Measurements from ENCODE around the gene HJURP.

Gene HJURP

DNA sequence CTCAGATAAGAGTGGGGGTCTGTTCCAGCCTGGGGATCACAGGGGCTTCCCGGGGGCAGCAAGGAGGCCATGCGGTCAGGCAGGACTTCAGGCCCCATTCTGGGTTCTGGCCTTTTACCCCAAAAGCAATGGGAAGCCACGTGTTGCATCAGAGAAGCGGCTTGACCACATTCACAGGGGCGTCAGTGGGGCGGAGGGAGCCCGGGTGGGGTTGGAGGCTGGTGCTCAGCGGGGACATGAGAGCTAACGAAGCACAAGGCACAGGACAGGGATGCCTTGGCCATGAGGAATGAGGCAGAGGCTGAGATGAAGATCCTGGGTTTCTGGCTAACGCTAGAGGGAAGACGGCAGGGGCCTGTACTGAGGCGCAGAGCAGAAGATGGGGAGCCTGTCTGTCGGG, 6.1 kb downstream of the HJURP start:
- DNase-seq (ENCODE audit: low read depth, low spot score) = no peak

DNA sequence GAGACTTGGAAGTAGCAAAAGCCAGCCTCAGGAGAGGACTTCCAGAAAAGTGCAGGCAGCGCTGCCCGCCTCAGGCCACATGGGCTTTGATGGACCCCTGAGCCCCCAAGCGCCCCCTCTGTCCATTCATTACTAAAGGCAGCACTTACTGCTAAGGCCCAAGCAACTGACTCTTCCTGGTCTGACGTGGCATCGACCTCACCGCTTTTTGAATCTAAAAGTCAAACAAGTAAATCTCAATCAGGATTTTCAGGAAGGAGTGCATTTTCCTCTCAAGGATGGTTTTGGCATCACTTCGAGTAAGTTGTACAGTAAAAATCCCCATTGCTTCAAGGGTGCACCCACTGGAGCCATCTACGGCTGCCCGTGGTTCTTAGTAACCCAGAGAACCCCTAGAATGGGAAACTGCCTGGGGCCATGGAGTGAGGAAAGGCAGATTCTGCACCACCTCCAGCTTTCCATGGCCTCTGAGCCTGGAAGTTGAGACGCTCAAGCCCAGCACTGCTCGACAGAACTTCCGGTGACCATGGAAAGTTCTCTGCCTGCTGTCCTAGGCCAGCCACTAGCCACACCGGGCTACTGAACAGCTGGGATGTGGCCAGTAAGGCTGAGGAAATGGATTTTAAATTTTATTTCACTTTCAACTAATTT, 7.0 kb downstream of the HJURP start:
- no peak for DNase-seq (ENCODE audit: low read depth, low spot score)

DNA sequence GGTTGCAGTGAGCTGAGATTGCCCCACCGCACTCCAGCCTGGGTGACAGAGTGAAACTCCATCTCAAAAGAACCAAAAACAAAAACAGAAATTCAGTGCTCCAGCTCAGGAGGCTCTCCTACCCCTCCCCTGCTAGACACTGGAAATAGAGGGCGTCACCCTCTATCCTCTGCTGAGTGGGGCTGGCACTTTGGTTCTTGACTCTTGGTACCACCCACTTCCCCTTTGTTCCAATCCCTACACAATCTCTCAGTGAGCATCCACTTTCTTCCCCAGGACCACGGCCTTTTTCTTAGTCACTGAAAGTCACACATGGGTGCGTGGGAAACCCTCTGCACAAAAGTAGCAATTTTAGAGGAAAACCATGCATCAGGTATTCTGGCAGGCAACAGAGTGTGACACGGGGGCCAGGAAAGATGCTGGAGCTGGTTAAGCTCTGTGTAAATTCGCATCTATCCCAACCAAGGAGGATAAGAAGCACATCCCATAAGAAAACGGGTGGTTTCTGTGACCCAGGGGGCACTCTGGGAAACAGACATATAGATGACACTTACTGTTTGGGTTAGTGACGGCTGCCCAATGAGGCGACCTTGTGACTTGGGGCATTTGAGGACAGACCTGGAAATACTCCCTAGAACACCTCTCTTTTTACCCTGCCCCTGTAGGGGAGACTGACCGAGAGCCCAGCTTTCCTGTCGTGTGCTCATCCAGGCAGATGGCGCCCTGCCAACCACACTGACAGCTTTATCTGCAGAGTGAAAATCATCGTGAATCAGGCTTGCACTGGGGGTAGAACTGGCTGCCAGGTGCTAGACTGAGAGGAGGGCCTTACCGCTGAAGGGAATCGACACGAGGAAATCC, 7.7 kb downstream of the HJURP start:
- no peak for DNase-seq (ENCODE audit: low read depth, low spot score)

DNA sequence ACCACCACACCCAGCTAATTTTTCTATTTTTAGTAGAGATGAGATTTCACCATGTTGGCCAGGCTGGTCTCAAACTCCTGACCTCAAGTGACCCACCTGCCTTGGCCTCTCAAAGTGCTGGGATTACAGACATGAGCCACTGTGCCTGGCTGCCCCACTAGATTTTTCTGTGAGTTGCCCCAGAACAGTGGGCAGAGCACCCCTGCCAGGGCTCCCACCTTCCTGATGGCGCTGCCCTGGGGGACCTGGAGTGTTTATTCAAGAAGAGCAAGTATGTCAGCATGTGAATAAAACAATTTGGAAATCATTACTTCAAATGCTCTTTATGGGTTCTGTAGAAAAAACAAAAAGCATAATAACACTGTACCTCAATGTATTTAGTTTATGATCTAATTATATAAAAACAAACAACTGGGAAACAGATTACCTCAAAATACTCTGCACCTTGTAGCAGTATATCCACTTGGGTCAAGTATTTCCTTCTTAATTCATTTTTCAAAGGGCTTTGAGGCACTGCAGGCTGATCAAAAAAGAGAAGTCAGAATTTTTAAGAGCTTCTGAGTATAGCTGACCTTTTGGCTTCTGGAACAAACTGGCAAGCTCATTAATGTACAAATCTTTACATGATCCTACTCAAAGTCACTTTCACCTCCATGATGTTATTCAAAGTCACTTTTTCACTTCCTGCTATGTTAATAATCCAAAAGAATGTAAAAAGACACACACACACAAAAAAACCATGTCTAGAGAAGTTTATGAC, 8.9 kb downstream of the HJURP start:
- no peak for DNase-seq (ENCODE audit: low read depth, low spot score)

DNA sequence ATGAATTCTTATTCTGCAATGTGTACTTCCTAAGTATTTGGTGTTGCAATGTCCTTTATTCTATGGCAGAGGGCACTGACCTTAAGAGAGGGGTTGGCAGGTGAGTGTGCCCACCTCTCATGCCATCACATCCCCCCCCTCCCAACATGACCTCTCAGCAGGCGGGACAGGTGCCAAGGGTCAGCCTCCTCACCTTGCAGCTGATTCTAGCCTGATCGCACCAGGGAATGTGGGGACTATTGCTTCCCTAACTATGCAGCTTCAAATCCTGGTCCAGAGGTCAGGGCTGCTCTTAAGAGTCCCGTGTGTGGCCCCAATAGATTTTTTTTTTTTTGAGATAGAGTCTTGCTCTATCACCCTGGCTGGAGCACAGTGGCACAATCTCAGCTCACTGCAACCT, 9.5 kb downstream of the HJURP start:
- DNase-seq (ENCODE audit: low read depth, low spot score) = no peak

DNA sequence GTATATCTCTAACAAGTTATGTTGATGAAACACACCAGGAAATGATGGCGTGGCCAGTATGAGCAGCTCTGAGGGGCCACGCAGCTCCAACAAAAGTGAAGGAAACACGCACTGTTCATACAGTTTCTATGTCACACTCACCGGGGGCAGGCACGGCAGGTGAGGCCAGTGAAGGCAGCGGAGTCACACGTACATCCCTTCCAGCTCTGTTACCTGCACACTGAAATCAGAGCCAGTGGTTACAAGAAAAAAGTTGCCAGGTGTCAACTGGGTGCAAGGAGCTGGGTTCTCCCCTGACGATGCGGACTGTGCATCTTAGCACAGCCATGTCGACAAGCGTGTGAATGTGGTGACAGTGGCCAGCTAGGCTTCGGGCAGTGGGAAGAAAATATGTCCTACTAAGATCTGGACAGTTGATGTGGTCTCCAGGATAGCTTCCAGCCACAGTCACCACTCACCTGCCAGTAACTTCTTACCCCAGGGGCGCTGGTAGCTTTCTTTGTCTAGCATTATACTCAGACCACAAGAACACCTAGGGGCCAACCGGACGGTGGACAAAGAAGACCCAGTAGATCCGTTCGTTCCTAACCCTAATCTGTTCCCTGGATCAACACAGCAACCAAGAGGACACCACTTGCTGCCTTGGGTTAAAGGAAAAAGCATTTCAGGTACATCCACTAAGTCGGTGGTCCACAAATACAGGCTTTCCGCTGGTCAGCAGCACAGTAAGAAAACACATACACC, 10.1 kb downstream of the HJURP start:
- no peak for DNase-seq (ENCODE audit: low read depth, low spot score)

DNA sequence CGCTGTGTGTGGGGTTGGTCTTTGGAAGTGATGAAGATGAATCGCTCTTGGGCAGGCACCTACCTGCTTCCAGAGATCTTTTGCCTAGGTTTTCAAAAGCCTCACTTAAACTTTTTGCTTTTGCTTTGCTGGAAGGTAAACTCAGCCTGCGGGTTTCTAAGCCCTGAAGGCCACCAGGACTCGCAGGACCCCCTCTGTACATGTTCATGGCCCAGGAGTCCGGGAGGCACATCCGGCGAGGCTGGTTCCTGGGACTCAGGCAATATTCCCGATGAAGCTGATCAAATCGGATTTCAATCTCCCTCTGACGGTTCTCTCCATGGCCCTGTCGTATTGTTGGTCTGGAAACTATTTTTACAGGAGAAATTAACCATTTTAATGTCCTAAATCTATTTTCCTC, 13.2 kb downstream of the HJURP start:
- DNase-seq (ENCODE audit: low read depth, low spot score) = no peak

DNA sequence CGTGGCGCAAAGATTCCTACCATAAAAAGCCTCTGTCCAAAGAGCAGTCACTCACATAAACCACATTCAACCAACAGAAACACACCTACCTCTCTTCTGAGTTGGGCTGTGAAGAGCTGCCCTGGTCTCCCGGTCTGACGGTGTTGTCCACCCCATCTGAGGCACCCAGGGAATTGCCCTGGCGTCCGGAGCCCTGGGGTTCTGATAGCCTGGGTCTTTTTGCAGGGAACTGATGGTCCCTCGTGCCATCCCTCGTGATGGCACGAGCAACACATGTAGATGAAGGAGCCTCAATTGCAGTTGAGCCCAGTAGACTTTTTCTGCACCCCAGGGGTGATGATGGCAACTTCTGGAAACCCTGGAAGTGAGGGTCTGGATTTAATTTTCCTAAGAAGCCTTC, 13.8 kb downstream of the HJURP start:
- no peak for DNase-seq (ENCODE audit: low read depth, low spot score)

DNA sequence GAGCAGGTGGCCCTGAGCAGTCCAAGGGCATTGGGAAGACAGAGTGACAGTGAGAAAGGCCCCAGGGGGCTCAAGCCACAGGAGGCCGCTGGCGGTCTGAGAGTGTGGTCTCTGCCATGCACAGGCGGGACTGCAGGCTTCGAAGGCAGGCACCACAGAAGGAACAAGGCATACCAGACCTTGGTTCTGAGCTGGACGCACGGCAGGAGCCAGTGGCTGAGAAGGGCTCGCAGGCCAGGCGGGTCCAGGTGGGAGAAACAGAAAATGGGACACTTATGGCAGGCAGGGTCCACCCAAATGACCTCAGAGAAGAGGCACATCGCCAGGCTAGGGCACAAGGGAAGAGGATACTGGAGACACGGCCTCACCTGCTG, 14.9 kb downstream of the HJURP start:
- DNase-seq (ENCODE audit: low read depth, low spot score) = no peak

DNA sequence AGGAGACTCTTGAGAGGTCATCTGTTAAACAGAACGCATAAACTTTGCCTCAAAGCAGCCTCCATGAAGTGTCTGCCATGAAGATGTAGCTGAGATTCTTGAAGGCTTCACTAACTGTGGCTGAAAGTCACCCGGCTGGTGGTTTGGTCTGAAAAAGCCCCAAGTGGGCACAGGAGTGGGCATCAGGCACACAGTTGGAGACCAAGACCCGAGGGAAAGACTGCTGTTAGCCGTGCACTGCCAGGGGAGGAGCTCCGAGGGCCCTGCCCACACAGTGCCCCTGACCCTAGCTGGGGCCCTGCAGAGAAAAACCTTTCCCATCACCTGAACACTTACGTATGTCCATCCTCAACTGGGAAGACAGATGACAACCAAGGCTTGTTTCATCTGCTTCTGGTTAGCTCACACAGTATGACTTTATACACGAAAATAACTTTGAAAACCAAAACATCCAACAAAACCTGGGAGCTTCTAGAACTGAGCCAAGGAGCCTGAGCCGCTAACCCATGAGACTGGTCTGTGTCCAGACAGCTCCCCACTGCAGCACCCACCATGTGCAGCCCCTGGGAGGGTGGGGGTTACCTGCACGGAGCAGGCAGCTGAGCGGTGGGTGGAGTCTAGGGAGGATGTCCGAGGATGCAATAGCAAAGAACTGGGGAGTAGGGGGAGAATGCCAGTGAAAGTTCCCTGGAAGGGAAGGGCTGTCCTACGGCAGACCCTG, 15.4 kb downstream of the HJURP start:
- no peak for DNase-seq (ENCODE audit: low read depth, low spot score)

DNA sequence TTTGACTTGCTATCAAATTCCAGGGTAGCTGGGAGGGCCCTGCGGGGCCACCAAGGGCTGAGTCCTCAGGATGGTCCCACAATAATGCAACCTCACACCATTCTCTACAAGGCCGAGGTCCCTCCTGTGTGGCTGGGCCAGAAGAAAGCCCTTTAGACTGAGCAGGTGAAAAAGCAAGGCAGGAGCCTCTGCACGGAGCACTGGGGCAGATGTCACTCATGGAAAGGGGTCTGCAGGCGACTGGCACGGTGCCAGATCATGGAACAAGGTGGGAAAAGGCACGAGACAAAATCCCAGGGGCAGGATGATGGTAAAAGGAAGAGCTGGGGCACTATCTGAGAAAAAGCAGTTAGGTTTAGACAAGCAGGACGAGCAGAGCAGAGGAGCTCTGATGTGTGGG, 16.1 kb downstream of the HJURP start:
- no peak for DNase-seq (ENCODE audit: low read depth, low spot score)

DNA sequence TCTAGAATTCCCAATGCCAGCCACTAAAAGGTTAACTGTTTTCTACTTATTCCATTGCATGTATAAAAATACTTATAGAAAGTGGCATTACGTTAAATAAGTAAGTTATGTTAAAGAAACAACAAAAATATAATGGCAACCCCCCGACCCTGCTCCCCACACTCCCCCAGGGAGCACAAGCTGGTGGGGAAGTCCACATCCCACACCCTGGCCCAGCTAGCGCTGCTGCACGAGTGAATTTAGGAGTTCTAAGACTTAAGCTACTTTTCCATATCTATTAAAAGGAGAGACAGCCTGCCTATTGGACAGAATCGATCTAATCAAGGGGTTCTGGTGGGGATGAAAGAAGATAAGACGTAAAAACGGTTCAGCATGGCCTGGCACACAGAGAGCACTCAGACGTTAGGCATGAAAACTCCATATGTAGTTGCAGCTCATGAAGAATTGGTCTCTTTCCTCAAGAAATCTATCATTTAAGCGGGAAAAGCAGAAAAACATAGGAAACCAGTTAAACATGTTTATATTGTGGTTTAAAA, 16.6 kb downstream of the HJURP start:
- no peak for DNase-seq (ENCODE audit: low read depth, low spot score)

DNA sequence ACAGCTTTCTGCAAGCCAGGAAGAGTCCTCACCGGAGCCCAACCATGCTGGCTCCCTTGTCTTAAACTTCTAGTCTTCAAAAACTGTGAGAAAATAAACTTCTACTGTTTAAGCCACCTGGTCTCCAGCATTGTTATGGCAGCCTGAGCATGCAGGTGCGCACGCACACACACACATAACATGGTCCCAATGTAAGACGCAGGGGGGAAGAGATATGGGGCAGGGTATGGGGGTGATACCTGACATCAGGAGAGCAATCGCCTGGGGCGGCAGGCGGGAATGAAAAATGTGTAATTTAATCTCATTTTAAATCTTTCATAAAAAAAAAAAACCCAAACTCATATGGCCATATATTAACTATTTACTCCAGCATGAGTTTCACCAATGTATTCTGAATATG, 18.0 kb downstream of the HJURP start:
- no peak for DNase-seq (ENCODE audit: low read depth, low spot score)

DNA sequence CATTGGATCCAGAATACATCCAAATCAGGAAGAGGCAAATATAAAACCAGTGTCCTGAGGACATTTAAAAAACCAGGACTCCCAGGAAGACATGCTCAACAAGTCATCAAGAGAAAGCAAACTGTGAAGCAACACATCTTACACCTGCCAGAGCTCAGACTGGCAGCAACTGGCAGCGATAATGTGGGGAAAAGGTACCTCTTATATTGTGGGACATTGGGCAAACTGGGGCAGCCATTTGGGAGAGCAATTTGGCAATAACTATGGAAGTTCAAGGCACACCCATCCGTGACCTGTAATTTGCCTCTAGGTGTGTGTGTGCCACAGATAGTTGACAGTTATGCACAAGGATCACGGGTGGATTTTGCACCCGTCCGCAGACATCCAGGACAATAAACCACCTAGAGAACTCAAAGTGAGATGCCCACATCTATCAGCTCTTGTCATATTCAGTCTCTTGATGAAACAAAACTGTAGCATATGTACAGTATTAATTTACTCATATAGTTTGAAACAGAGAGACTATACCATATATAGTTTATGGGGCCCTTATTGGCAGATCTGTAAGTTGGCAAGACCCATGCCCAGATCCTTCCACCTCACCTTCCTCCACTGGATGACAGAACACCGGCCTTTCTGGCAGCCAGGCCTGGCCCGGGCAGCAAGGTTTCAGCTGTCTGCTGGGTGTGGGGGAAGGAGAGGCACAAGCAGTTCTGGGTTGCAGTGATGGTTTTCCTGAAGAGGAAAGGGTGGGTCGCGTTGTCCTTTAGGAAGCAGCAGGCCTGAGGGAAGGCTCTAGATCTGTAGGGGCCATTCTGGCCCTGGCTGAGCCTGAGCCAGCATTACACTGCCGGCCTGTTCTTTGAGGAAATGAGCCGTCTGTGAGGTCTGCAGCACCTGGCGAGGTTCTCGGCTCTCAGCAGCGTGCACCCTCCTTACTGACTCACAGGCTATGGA, 18.8 kb downstream of the HJURP start:
- no peak for DNase-seq (ENCODE audit: low read depth, low spot score)

DNA sequence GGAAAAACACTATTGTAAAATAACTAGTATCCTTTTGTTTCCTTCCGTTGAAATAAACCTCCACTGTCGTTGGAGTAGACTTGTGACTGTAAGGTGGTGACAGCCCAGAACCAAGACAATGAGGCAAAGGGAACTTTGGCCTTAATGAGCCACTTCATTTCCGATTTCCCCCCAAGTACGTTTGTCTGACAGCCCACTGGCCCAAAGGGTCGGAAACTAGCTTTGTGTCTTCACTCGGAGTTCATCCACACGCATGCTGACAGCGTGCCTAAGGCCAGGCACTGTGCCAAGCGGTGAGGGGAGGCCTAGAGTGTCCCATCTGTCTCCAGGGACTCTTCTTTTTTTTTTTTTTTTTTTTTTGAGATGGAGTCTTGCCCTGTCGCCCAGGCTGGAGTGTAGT, 21.0 kb downstream of the HJURP start:
- DNase-seq (ENCODE audit: low read depth, low spot score) = no peak

DNA sequence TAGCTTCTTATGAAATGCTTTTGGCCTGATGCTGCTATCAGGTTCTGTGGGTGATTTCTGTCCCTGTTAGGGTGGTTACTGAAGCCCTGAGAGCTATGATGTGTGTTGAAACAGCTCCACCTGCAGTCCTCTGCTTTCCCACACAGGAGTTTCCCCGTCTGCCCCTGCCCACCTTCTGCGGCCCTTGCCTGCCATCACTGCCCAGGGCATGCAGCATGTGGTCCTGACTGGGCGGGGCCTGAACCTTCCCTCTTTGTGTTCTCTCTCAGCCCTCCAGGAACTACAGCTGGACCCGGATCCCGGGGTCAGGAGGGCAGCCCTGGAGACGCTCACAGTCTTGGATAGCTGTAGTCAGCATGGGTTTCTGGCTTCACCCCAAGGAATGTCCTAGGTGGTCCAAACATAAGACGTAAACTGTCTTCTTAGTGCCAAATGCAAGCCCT, 21.4 kb downstream of the HJURP start:
- no peak for DNase-seq (ENCODE audit: low read depth, low spot score)

DNA sequence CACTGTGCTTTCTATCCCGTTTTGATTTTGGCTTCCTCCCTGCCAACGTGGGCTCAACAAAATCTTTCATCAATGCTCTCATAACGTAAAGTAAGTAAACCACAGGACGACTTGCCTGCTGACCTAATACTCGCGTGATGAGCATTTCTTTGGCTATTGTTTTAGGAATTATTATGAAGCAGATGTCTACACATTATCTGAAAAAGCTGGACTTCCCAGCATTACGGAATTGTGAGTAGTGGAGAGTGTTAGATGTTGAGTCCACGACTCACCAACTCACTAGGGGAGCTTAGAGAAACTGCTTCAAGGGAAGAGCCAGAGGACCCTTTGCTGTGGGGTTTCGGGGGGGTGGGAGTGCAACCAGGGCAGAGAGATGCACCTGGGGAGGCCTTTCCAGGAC, 21.9 kb downstream of the HJURP start:
- DNase-seq (ENCODE audit: low read depth, low spot score) = no peak

DNA sequence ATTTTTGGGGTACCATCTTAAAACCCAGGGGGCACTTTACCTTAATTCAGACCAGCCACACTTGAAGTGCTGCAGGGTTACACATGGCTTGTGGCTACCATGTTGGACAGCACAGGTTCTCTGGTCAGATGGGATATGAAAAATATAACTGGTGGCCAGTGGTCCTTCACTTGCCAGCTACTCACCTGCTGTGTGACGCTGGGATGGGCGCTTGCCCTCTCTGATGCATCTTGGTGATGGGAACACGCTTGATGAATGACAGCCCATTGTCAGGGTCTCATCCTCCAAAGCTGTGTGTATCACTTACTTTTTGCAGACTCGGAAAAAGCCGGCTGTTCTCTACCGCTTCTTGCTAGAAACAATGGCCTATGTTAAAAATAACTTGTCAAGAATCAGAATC, 22.5 kb downstream of the HJURP start:
- no peak for DNase-seq (ENCODE audit: low read depth, low spot score)

DNA sequence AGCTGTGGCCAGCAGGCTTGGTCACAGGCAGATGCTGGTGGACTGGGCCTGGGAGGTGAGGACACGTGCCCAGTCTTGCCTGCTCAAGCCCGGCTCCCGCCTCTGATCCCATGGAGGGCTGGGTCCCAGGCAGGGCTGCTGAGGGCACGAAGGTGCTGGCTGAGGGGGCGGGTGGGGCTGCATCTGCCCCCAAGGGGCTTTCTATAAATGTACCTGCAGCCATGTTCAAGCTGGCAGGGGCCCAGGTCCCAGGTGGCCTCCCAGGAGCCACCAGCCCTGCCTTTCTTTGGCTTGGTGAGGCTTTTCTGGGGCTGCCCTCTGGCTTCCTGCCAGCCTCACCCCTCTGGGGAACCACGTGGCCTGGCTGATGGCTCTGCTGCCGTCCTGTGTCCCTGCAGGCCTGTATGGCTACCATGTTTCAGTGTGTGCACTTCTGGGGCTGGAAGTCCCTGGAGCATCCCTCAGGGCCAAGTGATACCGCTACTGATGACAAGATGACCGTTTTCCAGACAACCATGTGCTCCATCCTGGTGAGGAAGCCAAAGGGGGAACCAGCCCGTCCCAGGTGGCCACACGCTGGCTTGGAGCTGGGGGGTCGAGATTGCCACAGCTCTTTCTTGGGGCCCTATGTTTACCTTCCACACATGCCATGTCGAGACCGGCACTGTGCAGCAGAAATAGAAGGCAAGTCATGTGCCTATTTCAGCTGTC, 23.2 kb downstream of the HJURP start:
- no peak for DNase-seq (ENCODE audit: low read depth, low spot score)
